Measurements from ENCODE around the gene AK4.

GRCh38 chr1:65265651-65266351, 117.8 kb downstream of the AK4 start:
- no peak for TF ChIP-seq EZH2 (IDR thresholded peaks at IDR 0.05; ENCODE audit: insufficient read depth, low read length)
- TF ChIP-seq CTCF (IDR thresholded peaks at IDR 0.05; ENCODE audit: insufficient read depth, low read depth, low read length) = no peak
